Caco-2 (cell line): ENCODE measurements around the gene SLC19A1. TPM values are rescaled to one million over a fixed set of nuclear protein-coding genes. Genes with fewer than 3 reads are reported as not detected.

Source experiments
- BruUV-seq: library from RNA; stranded (reverse); fragments of 400-500 nt; replicated peaks from 2 replicates; lab custom pipeline; 2021; lab: Mats Ljungman, UMichigan
- CTCF ChIA-PET: fragments of 300-600 bp; sonication (Branson Sonifier 250); formaldehyde crosslinking; loops from one replicate; lab custom pipeline; 2022; ENCODE audit warnings: antibody characterized with exemption; lab: Charles Lee
- POLR2A ChIA-PET: fragments of 300-600 bp; sonication (Branson Sonifier 250); formaldehyde crosslinking; loops from one replicate; lab custom pipeline; 2022; ENCODE audit warnings: antibody characterized with exemption; lab: Charles Lee
- DNase-seq, 2 experiments: peaks; one replicate each; pipeline versions ENCODE4 v3.0.0 to v3.0.0-alpha.2; 2020 to 2022
- H3K27me3 ChIP-seq: replicated peaks from 2 replicates; pipeline ENCODE4 v1.6.0; 2011; ENCODE audit warnings: low read length; ENCODE audit not compliant: control insufficient read depth, insufficient read depth
- H3K36me3 ChIP-seq: 2 replicates; pipeline ENCODE4 v1.5.1; 2011; ENCODE audit warnings: low read length; ENCODE audit not compliant: control insufficient read depth, insufficient read depth
- H3K4me1 ChIP-seq: fragments of 250-450 bp; sonication (Bioruptor Pico); 2 replicates; pipeline ENCODE4 v1.5.1; 2020; ENCODE audit warnings: mild to moderate bottlenecking
- H3K4me3 ChIP-seq: 2 replicates; pipeline ENCODE4 v1.5.1; 2011; ENCODE audit warnings: low read depth, mild to moderate bottlenecking, control low read depth, low read length
- H3K9me3 ChIP-seq: fragments of 250-450 bp; sonication (Bioruptor Pico); 2 replicates; pipeline ENCODE4 v1.5.1; 2020; ENCODE audit warnings: mild to moderate bottlenecking, moderate library complexity
- H3K27ac Mint-ChIP-seq: one replicate; pipeline ENCODE4 v1.8.0; 2022; ENCODE audit warnings: mixed read lengths; ENCODE audit not compliant: unreplicated experiment
- H3K27me3 Mint-ChIP-seq: one replicate; pipeline ENCODE4 v1.8.0; 2022; ENCODE audit warnings: mixed read lengths; ENCODE audit not compliant: insufficient read depth, unreplicated experiment
- H3K36me3 Mint-ChIP-seq: one replicate; pipeline ENCODE4 v1.8.0; 2022; ENCODE audit warnings: mild to moderate bottlenecking, mixed read lengths; ENCODE audit not compliant: insufficient read depth, unreplicated experiment
- H3K4me1 Mint-ChIP-seq: one replicate; pipeline ENCODE4 v1.8.0; 2022; ENCODE audit warnings: low read depth, mixed read lengths; ENCODE audit not compliant: unreplicated experiment
- H3K4me3 Mint-ChIP-seq: one replicate; pipeline ENCODE4 v1.8.0; 2022; ENCODE audit warnings: mild to moderate bottlenecking, moderate library complexity, mixed read lengths; ENCODE audit not compliant: unreplicated experiment
- H3K9me3 Mint-ChIP-seq: one replicate; pipeline ENCODE4 v1.8.0; 2022; ENCODE audit warnings: mixed read lengths; ENCODE audit not compliant: unreplicated experiment
- intact Hi-C: fragments of 100-400 bp; cut with micrococcal nuclease; formaldehyde crosslinking; loops from one replicate; pipeline ENCODE4 v1.10.0; 2022; ENCODE audit not compliant: unreplicated experiment
- total RNA-seq: library from RNA; stranded (reverse); gene quantifications from 2 replicates; pipeline ENCODE4 v1.2.3, GENCODE V29; 2022
- TF ChIP-seq, protein P1 (sequence below), 2 experiments: fragments of 200-600 bp in 1 of 2; IDR thresholded peaks; 1 replicate in 1 of 2; 2 replicates in 1 of 2; pipeline versions ENCODE4 v1.5.1 to v1.8.0; 2011 to 2022; ENCODE audit warnings: antibody characterized with exemption in 1 of 2, control low read depth in 1 of 2, inconsistent platforms in 1 of 2, low read depth in 1 of 2, low read length in 1 of 2, mild to moderate bottlenecking in 1 of 2, moderate library complexity in 1 of 2; ENCODE audit not compliant: insufficient read depth in 1 of 2, severe bottlenecking in 1 of 2, unreplicated experiment in 1 of 2

The SLC19A1 gene
- total RNA-seq, 1 experiment from 2014 or later: 45.4 TPM

DNA sequence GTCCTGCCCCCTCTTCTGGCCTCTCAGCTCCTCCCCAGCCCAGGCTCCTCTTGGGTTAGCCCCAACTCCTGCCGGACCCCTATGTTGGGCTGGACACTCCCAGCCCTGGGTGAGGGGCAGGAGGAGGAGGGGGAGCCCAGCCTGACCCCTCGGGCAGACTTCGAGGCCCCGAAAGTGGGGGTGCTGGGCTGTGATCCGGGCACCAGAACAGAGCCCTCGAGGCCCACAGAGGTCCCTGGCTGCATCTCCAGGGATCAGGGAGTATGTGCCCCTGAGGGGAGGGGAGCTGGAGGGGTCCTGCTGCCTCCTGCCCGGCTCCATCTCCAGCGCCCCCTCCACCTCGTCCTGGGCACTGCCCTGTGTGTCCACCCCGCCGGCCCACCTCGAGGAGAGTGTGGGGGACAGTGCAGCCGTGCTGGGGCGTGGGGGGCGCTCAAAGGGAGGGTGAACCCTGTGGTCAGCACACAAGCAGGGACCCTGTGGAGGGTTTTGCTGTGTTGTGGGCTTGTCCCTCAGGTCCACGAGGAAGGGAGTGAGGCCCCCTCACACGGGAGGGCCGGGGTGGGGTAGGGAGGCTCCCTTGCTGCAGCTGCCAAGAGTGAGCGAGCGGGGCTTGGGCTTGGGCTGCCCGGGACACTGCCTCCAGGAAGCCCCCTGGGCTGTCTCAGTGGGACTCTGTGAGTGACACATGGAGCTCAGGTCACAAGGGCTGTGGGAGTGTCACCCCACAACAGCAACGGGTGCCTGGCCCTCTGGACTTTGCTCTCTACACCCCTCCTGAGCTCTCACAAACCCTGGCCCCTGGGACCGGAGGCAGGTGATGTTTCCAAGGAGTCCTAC lies 82.8 kb downstream of the SLC19A1 start:
- Mint-ChIP-seq H3K4me1 (peaks cover 30% of the 10 kb centered on the region), H3K36me3 (peaks cover 40% of the 10 kb centered on the region), H3K27me3 (no peaks in the 10 kb centered on the region), H3K4me3 (no peak overlapping the region), H3K27ac (peak overlapping the region; percentile 16), H3K9me3 (peaks cover 7% of the 10 kb centered on the region)
- DNase-seq: no peak
- BruUV-seq: no TSS peak
- CTCF ChIA-PET: interaction anchor here (0.7 kb wide), 1 partner anchor 12 kb away, joined by 3 read pairs; no protein-coding TSS in a partner anchor
- Histone ChIP-seq H3K27me3 (no peaks in the 10 kb centered on the region), H3K4me1 (peaks cover 41% of the 10 kb centered on the region), H3K4me3 (no peak overlapping the region), H3K36me3 (peaks cover 3% of the 10 kb centered on the region; the same call in 1 of the 2 replicates), H3K9me3 (no peaks in the 10 kb centered on the region)
- intact Hi-C loops: no loop called here
- TF ChIP-seq, protein P1, sequence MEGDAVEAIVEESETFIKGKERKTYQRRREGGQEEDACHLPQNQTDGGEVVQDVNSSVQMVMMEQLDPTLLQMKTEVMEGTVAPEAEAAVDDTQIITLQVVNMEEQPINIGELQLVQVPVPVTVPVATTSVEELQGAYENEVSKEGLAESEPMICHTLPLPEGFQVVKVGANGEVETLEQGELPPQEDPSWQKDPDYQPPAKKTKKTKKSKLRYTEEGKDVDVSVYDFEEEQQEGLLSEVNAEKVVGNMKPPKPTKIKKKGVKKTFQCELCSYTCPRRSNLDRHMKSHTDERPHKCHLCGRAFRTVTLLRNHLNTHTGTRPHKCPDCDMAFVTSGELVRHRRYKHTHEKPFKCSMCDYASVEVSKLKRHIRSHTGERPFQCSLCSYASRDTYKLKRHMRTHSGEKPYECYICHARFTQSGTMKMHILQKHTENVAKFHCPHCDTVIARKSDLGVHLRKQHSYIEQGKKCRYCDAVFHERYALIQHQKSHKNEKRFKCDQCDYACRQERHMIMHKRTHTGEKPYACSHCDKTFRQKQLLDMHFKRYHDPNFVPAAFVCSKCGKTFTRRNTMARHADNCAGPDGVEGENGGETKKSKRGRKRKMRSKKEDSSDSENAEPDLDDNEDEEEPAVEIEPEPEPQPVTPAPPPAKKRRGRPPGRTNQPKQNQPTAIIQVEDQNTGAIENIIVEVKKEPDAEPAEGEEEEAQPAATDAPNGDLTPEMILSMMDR (IDR thresholded peaks at IDR 0.05; ENCODE audit: insufficient read depth in 1 of 2, low read depth in 1 of 2, low read length in 1 of 2, severe bottlenecking in 1 of 2, unreplicated experiment in 1 of 2): no peak
- POLR2A ChIA-PET: interaction anchor here (0.9 kb wide), 1 partner anchor 10 kb away, joined by 3 read pairs; no protein-coding TSS in a partner anchor

DNA sequence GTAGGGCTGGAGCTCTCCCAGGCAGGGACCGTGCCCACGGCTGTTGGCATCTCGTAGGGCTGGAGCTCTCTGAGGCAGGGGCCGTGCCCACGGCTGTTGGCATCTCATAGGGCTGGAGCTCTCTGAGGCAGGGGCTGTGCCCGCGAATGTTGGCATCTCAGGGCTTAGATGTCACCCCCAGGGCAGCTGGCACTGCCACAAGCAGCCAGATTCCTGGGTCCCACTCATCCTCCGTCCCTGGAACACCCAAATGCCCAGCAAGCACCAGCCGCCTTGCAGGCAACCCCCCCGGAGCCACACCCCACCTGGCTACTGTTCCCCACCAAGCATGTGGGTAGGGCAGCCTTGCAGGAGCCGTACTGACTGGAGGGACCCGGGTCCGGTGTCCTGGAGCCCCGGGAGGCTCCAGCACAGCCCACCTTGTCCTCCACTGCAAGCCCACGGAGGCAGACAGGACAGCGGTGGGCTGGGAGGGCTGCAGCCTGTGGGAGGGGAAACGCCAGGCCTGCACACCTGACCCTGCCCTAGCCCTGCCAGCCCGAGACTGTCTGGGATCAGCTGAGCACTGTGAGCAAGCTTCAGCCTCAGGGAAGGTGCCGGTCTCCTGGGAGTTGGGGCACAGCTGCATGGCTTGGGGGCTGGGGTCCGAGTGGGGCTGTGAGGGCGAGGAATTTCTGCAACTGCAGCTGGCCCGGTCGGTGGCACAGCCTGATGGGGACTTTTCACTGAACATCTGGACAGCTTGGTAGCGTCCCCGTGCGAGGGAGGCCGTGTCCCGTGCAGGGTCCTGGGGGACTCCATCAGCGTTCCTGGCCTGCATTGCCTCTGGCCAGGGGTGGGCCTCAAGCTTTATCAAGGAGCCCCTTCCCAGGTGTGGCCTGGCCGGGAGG lies 83.7 kb downstream of the SLC19A1 start:
- TF ChIP-seq, protein P1 (IDR thresholded peaks at IDR 0.05; ENCODE audit: insufficient read depth in 1 of 2, low read depth in 1 of 2, low read length in 1 of 2, severe bottlenecking in 1 of 2, unreplicated experiment in 1 of 2): no peak
- Histone ChIP-seq H3K36me3 (peaks cover 3% of the 10 kb centered on the region; the same call in 1 of the 2 replicates), H3K27me3 (no peaks in the 10 kb centered on the region), H3K9me3 (no peaks in the 10 kb centered on the region), H3K4me1 (peaks cover 41% of the 10 kb centered on the region), H3K4me3 (no peak overlapping the region)
- H3K27me3 Mint-ChIP-seq: no peaks in the 10 kb centered on the region
- POLR2A ChIA-PET: no interaction called here
- H3K36me3 Mint-ChIP-seq: peaks cover 40% of the 10 kb centered on the region
- CTCF ChIA-PET: no interaction called here
- BruUV-seq: no TSS peak
- H3K4me3 Mint-ChIP-seq: no peak overlapping the region
- peaks cover 7% of the 10 kb centered on the region for H3K9me3 Mint-ChIP-seq
- DNase-seq: no peak
- no peak overlapping the region for H3K27ac Mint-ChIP-seq
- intact Hi-C loops: no loop called here
- peaks cover 30% of the 10 kb centered on the region for H3K4me1 Mint-ChIP-seq

DNA sequence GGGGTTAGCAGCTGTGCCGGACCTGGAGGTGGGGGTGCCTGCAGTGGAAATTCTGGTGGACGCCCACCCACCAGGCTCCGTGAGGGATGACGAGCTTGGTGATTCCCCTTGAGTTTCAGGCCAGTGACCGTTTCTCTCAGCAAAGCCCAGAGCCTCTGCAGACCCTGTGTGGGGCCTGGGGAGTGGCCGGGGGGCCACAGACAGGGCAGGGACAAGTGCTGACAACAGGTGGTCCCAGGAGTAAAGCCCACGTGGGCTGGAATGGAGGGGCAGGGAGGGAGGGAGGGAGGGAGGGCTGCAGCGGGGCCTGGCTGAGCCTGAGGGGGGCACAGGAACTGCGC lies 84.4 kb downstream of the SLC19A1 start:
- H3K27me3 ChIP-seq: no peaks in the 10 kb centered on the region
- H3K36me3 Mint-ChIP-seq: peaks cover 46% of the 10 kb centered on the region
- no peaks in the 10 kb centered on the region for H3K9me3 ChIP-seq
- H3K4me1 Mint-ChIP-seq: peaks cover 28% of the 10 kb centered on the region
- H3K27ac Mint-ChIP-seq: no peak overlapping the region
- no peak overlapping the region for H3K4me3 ChIP-seq
- TF ChIP-seq, protein P1 (IDR thresholded peaks at IDR 0.05; ENCODE audit: insufficient read depth in 1 of 2, low read depth in 1 of 2, low read length in 1 of 2, severe bottlenecking in 1 of 2, unreplicated experiment in 1 of 2): no peak
- no peak overlapping the region for H3K4me3 Mint-ChIP-seq
- H3K4me1 ChIP-seq: peaks cover 44% of the 10 kb centered on the region
- intact Hi-C loops: no loop called here
- H3K36me3 ChIP-seq: peaks cover 3% of the 10 kb centered on the region; the same call in 1 of the 2 replicates
- CTCF ChIA-PET: no interaction called here
- POLR2A ChIA-PET: no interaction called here
- H3K27me3 Mint-ChIP-seq: no peaks in the 10 kb centered on the region
- BruUV-seq: no TSS peak
- peaks cover 7% of the 10 kb centered on the region for H3K9me3 Mint-ChIP-seq
- no peak for DNase-seq
